DMS53 treated with DMSO at 0.1 percent for 48 hours (cell line): ENCODE results near the gene AP3B1.

Experiments
- DNase-seq: peaks from one replicate; lab custom pipeline; 2025; ENCODE audit not compliant: unreplicated experiment; lab: John Stamatoyannopoulos, UW

The AP3B1 gene

DNA sequence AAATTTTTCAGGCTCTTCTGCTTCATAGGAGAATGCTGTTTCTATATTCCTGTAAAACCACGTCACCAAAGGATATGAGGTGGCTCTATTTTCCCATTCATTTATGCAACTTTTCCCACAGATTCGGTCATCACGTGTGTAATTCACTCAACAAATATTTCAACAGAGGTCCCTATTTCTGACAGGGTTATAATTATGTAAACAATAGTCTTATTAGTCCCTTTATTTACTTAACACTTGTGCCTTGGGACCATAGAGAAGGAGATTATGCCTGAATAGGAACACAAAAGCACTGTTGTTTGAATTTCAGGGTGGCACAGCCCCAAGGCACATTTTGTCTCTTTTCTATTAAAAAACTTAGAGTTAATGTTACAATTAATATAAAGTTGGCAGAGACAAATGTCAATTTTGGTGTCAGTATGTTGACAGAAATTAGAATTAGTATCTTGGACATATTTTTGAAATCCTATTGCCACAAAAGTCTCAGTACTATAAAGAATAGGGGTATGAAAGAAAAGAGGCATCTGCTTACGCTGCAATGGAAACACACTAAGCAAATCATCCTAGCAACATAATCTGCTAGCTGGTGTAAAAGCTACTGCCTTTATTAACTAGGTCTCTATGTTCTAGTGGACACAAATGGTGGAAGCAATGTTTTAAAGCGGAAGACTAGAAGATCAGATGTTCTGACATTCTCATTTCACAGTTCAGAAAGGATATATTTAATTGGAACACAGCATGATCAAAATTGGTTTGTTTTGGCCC, 289.3 kb downstream of the AP3B1 start:
- peak; percentile 50 for DNase-seq

DNA sequence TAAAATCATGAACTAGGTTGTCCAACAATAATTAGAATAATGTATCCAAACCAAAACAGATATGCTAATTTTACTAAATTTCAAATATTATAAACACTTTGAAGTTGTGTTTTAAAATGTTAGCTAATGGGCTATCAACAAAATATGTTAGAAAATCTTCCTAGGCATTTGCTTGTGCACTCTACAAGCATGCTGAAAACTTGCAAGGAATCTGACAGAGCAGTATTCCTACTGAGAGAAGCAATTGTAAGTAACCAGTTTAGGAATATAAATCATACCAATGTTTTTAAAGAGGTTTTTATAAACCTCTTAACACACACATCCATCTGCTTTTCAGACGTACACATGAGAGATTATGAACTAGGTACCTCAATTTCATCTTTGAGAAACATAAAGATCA, 289.9 kb downstream of the AP3B1 start:
- DNase-seq: no peak

DNA sequence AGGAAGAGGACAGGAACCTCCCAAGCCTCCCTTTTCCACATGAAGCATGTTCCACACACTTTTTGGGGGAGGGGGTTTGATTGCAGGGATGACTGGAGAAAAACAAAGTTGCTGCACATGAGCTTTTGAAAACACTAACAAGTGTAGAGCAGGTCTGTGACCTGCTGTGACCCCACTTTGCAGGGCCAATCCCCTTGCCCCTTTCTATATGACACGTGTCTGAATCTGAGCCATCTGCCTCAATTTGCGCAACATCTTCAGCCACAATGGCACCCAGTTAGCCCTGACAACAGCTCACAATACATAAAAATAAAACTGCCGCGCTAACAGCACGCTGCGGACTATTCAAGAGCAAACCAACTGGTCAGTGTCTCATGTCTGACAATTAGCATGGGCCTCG, 290.6 kb downstream of the AP3B1 start:
- no peak for DNase-seq

DNA sequence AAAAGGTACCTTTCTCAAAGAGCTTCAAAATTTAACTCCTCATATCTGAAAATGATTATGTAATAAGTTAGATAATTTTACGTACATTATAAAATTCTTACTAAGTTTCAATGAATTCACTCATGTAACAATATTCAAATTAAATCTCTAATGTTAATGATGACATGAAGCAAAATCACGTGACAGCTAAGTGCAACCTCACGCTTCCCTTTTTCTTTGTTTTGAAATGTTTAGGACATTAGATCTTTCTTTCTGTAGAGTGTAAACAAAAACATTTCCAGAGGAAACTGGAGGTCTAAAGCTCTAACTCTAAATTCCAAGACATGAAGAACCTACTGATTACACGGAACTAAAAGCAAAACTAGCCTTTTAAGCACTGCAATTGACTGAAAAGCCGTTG, 291.0 kb downstream of the AP3B1 start:
- DNase-seq: no peak

DNA sequence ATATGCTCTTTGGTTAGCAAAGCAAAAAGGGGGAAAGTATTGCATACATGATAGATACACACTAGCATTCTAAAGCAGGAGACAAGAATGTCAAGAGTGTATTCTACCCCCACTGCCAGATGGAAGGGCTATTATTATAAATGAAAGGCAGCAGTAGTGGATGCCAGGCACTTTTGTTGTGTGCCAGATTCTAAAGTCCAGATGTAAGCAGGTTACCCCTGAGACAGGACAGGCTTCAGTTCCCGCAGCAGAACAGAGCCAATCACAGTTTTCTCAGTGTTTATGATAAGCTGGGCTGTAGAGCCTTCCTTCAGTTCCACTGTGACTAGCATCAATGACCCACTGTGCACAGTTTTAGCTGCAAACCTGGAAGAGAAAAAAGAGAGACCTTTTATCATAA, 291.8 kb downstream of the AP3B1 start:
- DNase-seq: no peak

DNA sequence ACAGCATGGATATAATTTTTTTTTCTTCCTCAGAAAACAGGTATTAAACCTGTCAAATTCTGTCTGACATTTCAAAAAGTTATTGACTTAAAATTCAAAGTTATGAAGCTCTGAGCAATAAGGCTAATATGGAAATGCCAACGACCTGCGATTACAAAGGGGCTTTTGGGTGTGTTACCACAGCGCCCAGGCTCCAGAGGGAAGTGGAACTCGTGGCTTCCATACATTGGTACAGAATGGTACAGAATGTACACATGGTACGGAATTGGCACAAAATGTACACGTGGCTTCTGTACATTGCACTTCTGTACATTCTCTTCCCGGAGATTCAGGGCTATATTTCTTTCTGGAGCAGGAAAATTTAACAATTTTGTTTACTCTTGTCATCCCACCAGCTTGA, 293.3 kb downstream of the AP3B1 start:
- no peak for DNase-seq

DNA sequence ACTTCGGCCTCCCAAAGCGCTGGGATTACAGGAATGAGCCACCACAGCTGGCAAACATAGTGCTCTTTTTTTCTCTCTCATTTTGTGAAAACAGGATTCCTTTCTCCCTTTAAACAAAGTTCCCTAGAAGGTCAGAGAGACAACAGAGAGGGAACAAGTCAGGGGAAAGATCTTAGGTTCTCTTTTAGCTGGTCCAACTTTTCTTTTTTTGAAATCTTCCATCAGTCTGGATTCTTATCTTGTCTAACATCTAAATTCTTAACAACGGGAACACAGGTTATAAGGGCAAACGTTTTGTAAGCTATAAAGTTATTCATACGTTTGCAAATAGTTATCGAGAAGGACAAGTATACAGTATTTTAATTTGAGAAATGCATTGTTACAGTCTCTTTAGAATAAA, 294.3 kb downstream of the AP3B1 start:
- no peak for DNase-seq

DNA sequence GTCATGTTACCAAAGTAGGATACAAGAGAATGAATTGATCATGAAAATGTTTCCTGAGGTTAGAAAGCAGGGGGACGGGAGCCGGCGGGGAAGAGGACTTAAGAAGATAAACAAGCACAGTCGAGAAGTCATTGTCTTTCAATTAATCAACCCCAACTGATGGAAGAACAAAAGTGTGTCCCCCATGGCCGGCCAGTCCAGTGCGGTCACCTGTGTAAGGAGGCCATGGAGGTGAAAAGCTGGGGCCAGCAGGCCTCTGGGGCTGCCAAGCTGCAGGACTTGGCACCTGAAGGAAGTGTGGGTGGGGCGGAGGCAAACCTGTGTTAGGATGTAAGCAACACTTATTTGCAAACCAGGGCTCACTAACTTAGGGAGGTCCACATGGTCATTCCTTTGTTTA, 295.1 kb downstream of the AP3B1 start:
- no peak for DNase-seq

DNA sequence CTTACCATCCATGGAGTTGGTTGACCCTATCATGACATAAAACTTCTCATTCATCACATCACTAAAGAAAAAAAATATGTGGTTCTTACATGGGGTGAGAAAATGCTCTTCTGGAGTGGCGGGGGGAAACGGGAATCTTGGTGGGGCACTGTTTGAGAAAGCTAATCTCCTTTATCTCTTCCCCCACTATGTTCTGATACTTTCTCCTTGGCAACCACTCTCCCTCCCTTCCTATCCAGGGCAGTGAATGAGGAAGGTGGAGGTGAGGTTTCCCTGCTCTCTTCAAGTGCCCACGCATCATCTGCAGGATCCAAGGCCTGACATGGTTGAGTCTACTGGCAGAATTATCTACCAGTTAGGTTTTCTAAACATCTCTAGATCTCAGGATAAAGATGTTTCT, 297.6 kb downstream of the AP3B1 start:
- DNase-seq: no peak

DNA sequence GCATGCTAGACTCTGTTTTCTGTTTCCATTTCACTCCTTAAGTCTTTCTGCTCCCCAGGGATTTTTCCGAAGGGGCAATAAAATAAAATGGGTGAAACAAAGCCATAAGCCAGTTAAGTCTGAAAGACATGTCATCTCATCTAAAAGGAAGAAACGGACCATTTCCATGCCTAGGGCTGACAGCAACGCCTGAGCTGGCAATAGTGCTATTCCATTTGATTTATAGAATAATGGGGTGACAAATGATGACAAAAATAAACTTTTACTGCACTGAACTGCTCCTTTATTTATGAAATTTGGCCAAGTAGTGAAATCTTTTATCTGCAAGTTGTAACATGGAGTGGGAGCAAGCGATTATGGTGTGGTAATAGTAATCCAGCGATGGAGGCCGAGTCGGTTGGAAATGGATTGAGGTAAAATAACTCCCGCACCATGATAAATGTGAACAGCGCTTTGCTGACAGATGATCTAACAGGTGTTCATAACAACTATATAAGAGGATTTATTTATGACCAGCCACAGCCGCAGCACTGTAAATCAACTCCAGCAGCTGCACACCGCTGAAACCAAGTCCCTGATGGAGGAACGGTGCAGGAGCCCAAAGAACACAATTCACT, 298.6 kb downstream of the AP3B1 start:
- no peak for DNase-seq

DNA sequence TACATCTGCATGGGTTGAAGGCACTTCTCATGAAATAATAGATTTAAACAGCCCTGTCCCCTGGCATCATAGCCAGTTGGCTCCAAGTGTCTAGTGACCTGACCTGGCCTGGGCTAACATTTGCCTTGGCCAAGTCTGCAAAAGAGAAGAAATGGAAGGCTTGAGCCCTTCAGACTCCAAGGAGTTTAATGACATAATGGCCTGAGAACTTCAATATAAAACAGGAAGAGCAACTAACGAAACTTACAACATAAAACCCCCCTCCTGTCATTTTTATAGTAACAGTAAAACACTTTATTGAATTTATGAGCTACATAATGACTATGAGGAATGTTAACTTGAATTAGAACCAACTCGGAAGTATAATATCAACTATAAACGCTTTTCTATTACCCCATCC, 299.6 kb downstream of the AP3B1 start:
- DNase-seq: no peak

DNA sequence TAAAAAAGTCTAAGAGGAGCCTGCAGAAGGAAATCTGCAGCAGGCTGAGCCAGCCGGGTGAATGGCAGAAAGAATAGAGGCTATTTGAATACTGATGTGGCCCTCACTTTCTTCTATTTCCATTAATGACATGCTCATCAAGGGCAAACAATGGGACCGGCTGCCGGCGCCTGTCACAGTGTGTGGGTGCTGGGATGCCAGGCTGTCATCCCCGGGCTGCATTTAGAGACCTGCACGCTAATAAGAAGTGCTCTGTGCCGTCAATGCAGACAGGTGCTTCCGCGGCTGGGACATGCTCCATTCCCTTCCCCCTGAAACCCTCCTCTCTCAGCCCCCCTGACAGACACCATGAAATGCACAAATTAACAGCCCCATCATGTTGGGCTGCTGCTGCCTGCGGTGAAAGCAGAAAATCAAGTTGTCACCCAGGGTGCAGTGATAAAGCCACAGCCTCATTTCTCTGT, 300.6 kb downstream of the AP3B1 start:
- no peak for DNase-seq

DNA sequence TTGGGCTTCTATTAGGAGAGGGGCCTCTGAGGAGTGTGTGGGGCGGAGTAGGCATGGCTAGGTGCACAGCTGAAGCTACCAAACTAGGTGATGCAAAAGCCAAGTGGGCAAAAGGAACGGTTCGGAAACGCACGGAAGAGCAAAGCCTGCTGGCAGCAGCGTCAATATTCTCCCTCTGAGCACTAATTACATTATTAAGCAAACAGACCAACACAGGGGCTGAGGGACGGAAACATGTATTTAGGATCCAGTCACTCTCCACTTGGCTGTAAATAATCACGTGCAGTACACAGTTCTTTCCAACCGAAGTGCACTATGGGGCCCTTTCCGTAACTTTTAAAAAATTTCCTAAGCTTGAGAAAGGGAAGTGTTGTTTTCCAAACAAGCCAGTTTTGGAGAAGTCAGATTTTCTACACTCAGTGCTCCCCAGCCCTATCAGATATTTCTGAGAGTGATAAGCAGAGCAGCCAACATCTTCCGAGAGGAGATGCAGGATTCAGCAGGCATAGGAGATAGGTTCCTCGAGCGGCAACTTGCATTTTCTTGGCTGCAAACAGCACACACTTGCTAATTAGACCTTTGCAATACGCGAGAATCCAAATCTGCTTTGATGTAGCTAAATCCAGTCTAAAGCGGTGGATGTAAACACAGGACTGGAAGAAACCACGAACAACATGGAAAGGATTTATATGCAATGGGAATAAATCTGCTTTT, 301.2 kb downstream of the AP3B1 start:
- no peak for DNase-seq

DNA sequence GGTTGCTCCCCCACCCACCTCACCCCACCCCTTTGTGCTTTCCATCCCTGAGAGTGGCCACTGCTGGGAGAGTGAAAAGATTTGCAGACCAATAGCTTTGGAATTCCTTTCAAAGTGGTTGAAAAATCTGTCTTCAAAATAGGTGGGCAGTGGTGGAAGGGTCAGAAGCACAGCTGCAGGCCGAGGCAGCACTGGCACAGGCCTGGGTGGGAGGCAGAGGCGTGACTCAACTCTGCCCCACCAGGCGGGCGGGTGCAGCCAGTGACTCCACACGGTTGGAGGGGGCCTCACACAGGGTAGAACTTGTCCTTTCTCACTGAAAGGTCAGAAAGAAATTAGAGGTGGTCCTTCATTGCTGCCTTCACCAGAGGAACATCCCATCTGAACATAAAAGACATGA, 303.4 kb downstream of the AP3B1 start:
- DNase-seq: no peak

DNA sequence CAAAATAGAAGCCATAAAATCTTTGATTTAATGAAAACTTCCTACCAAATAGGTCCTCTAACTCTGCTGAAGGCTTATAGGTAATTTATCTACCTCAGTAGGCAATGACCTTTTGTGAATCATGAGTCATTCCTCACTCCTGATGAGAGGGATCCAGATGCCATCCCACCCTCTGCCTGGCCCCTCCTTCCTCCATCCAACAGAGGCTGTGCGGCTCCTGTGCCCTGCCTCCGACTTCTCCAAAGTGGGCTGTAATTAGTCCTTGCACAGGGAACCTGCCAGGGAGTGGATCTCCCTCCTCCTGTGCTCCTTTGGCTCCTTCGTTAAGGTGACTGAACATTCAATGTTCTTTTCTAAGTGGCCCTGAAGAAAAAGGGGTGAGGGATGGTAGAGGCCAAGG, 304.5 kb downstream of the AP3B1 start:
- DNase-seq: no peak

DNA sequence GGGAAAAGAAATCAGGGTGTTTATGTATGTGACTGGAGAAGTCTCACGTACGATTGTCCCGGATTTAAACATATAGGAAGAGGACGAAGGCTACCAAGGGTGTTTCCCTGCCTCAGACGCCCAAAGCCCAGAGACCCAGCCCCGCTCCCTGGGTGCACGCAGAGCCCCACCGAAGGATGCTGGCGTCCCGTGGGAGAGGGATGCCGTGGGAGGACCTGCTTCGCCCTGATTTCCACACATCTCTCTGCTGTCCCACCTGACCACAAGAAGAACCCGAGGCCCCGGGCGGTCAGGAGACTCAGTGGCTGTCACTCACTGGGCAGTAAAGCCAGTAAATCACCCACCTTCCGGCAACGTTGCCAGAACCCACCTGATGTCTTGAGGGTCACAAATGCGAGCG, 306.5 kb downstream of the AP3B1 start:
- DNase-seq: no peak

DNA sequence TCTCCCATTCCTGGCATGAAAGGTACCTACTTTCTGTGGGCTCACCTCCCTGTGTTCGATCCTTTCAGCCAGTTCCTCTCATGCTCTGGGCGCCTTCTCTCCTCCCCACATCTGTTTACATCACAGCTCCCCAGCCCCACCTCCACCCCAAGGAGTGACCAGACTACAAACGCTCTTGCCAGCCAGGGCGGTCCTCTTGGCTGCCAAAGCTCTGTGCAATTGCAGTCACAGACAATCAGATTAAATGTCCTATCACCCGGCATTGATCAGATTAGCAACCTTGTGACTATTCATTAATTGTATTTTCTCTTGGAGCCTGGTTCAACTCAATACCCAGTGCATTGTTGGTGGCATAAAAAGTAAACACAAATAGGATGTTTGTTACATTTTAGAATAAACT, 307.2 kb downstream of the AP3B1 start:
- DNase-seq: no peak

DNA sequence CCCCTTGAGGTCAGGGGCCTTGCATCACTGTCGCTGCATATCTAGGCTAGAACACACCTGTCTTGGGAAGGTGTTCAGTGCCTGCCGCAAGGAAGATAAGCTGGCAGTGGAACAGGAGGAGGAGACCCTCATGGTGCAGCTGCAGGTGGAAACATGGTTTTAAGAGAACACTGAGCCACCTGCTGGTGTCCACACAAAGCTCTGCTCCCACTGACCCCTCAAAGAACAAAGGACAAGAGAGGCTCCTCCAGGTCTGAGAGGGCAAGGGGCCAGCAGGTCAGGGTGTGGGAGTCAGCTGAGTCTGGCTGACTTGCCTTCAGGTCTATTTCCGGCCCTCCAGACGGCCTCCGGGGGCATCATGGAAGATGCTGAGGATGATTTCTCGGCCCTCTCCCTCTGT, 308.2 kb downstream of the AP3B1 start:
- DNase-seq: no peak

DNA sequence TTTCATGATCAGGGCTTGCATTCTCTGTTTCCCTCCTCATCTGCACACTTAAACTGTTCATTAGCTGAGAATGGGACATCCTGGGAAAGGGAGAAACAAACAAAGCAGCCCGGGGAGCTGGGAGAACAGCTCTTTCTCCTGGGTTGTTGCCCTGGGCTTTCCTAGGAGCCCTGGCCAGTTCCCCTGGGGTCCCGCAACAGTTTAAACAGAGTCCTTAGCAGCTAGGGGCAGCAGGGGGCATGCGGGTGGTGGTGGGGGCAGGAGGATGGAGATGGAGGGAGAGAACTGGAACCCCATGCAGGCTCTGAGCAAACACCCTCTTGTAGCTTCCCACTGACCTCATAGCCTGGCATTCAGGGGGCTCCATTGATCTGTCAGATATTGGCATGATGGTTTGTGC, 309.3 kb downstream of the AP3B1 start:
- no peak for DNase-seq

DNA sequence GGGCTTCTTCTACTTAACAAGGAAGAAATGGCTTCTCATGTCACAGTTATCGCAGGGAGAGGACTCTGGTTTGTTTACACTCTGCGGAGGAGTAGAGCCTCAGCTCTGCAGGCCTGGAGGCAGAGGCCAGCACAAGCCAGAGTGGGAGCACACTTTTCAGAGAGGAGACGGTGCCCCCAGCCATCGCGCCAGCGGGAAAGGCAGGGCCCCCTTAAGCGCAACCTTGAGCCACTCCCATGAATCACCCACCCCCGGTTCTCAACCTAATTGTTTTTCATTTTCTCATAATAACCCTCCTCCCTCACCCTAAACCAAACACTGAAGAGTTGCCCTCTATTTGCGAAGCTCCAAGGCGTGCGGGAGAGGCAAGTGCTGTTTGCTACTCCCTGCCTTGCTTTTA, 309.9 kb downstream of the AP3B1 start:
- no peak for DNase-seq

DNA sequence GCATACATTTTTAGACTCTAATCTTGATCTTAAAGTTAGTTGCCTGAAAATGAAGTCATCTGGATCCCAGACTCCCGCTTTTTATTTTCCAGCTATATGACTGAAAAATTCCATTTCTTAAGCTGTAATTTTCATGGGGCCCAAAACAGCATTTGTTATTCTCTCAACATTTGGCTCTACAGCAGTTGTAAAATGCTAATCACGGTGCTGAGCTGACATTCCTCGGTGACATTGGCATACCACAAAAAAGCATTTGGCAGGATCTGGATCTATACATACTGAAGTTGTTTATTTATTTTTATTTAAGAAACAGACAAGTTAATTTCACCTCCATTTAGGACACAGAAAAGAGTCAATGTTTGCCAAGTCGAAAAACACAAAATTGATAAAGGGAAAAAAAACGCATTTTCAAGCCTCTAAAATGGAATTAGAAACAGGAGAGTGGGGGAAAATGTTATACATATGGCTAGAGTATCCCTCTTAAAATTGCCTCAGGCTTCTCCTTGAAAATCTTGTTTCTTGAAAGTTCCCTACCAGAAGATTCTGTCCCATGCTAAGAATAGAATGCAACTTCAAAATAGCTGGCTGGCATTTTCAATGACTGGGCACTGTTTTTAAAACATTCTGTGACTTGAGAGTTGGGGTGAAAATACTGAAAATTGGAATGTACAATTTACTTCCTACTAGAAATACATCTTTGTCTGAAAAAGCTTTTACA, 310.9 kb downstream of the AP3B1 start:
- DNase-seq: no peak

DNA sequence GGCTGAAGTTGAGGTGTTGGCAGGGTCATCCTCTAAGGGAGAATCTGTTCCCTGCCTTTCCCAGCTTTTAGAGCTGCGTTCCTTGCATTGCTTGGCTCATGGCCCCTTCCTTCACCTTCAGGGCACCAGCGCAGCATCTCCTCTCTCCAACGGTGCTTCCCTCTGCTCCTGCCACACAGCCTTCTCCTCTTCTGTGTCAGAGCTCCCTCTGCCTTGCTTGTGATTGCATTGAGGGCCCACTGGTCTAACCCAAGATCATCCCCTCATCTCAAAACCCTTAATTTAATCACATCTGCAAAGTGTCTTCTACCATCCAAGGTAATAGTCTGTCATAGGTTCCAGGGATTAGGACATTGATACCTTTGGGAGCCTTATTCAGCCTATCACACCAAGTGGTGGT, 312.7 kb downstream of the AP3B1 start:
- no peak for DNase-seq
